ENCODE results near the gene ATP9B. TPM values are rescaled to one million over a fixed set of nuclear protein-coding genes. Genes with fewer than 3 reads are reported as not detected.

ATP9B gene
- total and polyA plus RNA-seq, 10 of the 15 experiments (the other 5 are each of a cell fraction or from before 2014, with no cell fraction given), result 0.74 to 20.7 (median 12.9) TPM

GRCh38 chr18:79426376-79427300 is 357.4 kb downstream of the ATP9B start:
- Histone ChIP-seq H2AFZ (ENCODE audit: control insufficient read depth, low read depth, low read length) (no peak overlapping the region), H3K4me1 (ENCODE audit: control insufficient read depth, insufficient read depth, low read length) (no peaks in the 10 kb centered on the region), H4K20me1 (ENCODE audit: control insufficient read depth, insufficient read depth) (no peaks in the 10 kb centered on the region; the same call in 1 of the 2 replicates), H3K27me3 (replicated peaks in 1 of 2; ENCODE audit: control insufficient read depth in 2 of 2, insufficient read depth in 2 of 2, low read length in 1 of 2) (no peaks in the 10 kb centered on the region), H3K36me3 (ENCODE audit: control insufficient read depth in 2 of 2, insufficient read depth in 2 of 2, low read length in 1 of 2) (no peaks in the 10 kb centered on the region; a peak in 2 of 4 replicates), H3K9me3 (replicated peaks; ENCODE audit: control insufficient read depth, insufficient read depth, low read length) (no peaks in the 10 kb centered on the region), H3K4me2 (ENCODE audit: control insufficient read depth, insufficient read depth) (no peak overlapping the region), H3K79me2 (ENCODE audit: control insufficient read depth, insufficient read depth, low read length) (no peaks in the 10 kb centered on the region), H3K4me3 (no peak overlapping the region), H3K27ac (ENCODE audit: control insufficient read depth, insufficient read depth) (no peak overlapping the region), H3K9ac (ENCODE audit: control insufficient read depth, insufficient read depth, low read length) (no peak overlapping the region)
- ChIA-PET POLR2A (no interaction called here), CTCF (no interaction called here), SMC1A (ENCODE audit: uncharacterized antibody, unreplicated experiment) (no interaction called here), RAD21 (ENCODE audit: unreplicated experiment) (no interaction called here)
- no peak for TF ChIP-seq IKZF2 (IDR thresholded peaks at IDR 0.05)
- no peak for TF ChIP-seq BCL11A (IDR thresholded peaks at IDR 0.05; ENCODE audit: low read depth, low read length)
- no peak for TF ChIP-seq RELB (IDR thresholded peaks at IDR 0.05; ENCODE audit: low read depth)
- no peak for TF ChIP-seq SP1 (IDR thresholded peaks at IDR 0.05; ENCODE audit: low read depth, low read length)
- no peak for TF ChIP-seq PBX3 (IDR thresholded peaks at IDR 0.05; ENCODE audit: insufficient replicate concordance, low read depth, low read length)
- intact Hi-C loops (cut with micrococcal nuclease; ENCODE audit: unreplicated experiment) (no loop called here), in situ Hi-C loops (cut with MboI) (no loop called here)
- 86% methylated on average over 34 of the region's 37 CpGs for WGBS (ENCODE audit: insufficient coverage, insufficient replicate concordance, low lambda C conversion rate, missing lambda C conversion rate)
- DNase-seq (ENCODE audit: low read depth, low spot score) (no peak), FAIRE-seq (no peak), ATAC-seq (no peak; the same call in 2 of the 3 replicates)
- no TSS peak for BruUV-seq (replicated peaks)
